ENCODE results near the gene NOSTRIN.
"Not testable (repeated sequence)": the region's sequence is repeated elsewhere in the genome, so short reads cannot be mapped to it uniquely, and the experiment has no call there.

Gene NOSTRIN, protein sequence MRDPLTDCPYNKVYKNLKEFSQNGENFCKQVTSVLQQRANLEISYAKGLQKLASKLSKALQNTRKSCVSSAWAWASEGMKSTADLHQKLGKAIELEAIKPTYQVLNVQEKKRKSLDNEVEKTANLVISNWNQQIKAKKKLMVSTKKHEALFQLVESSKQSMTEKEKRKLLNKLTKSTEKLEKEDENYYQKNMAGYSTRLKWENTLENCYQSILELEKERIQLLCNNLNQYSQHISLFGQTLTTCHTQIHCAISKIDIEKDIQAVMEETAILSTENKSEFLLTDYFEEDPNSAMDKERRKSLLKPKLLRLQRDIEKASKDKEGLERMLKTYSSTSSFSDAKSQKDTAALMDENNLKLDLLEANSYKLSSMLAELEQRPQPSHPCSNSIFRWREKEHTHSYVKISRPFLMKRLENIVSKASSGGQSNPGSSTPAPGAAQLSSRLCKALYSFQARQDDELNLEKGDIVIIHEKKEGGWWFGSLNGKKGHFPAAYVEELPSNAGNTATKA

DNA sequence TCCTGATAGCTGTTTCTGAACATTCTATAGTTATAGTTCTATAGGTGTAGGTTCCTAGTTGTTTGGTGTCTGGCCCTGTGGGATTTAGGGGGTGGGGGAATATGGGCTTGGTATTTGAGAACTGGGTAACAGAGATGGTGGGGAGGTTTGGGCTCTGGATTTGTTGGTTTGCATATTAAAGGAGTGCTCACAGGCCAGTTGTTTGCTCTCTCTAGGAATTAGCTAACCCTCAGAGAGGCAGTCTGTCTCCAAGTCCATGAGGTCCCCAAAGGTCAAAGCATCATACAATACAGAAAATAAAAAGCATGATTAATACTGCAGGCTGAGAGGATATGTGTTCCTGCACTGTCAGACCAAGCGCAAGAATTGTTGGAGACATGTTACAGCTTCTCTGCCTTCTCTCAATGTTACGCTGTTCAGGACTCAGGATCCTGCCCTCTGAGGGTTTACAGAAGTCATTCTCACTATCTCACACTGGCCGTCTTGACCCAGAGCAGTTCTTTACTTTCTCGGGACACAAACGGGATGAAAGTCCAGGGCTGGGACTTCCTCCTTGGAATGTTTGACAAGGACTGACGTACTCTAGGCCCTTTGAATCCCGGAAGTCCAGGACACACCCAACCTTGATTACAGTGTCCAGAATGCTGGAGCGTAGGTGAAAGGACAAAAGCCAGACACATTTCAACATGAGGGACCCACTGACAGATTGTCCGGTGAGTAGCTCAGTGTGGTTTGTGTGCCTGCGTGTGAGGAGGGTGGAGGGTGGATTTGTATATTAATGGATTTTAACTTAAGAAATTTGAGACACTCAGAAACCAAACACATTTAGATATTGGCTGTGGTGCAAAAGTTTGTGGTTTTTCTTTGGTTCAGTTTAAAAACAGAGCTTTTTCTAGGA is at the start of gene NOSTRIN:
Gene NOSTRIN (plus strand): TSS at position 677 of the 898 bp plus-strand sequence. CDS start 10 bp downstream, at position 687.
- DNase-seq (ENCODE audit: low read depth): no peak

DNA sequence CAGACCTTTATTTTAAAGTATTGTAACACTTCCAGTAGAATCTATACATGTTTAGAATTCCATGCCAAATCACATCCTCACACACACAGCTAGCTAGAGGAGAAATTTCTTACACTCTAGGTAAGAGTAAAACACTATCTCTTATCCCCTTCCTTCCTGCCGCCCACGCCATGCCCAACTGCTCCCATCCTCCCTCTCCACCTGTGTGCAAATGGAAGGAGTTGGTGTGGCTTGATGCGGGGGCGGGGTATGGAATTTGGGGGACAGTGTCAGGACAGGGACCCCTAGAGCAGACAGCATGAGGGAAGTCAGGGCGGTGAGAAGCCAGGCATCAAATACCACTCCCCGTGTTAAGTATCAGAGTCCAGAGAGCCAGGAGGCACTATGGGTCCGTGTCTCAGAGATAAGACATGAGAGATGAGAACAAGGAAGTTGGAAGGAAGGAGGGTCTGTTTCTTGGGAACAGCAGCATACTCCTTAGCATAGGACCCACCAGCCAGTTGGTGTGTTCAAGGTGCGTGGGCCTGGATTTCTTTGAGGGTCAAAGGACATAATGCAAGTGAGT is 48.6 kb upstream of the NOSTRIN start:
- no peak for DNase-seq (ENCODE audit: low read depth)

DNA sequence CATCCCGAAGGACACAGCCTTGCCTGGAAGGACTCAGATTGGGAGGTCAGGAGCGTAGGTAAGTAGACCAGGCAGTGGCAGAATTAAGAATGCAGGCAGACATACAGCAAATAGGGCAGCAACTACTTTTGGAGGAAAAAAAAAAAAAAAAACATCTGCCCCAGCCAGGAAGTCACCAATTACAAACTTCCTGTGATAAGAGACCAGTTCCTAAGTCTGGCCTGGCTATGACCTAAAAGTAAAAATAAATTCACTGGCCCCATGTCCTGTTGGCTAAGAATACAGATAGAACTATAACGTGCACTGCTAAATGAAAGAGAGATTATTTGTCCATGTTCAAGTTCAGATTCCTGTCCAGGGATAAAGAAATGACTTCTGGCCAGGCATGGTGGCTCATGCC is 45.2 kb upstream of the NOSTRIN start:
- DNase-seq (ENCODE audit: low read depth): no peak

DNA sequence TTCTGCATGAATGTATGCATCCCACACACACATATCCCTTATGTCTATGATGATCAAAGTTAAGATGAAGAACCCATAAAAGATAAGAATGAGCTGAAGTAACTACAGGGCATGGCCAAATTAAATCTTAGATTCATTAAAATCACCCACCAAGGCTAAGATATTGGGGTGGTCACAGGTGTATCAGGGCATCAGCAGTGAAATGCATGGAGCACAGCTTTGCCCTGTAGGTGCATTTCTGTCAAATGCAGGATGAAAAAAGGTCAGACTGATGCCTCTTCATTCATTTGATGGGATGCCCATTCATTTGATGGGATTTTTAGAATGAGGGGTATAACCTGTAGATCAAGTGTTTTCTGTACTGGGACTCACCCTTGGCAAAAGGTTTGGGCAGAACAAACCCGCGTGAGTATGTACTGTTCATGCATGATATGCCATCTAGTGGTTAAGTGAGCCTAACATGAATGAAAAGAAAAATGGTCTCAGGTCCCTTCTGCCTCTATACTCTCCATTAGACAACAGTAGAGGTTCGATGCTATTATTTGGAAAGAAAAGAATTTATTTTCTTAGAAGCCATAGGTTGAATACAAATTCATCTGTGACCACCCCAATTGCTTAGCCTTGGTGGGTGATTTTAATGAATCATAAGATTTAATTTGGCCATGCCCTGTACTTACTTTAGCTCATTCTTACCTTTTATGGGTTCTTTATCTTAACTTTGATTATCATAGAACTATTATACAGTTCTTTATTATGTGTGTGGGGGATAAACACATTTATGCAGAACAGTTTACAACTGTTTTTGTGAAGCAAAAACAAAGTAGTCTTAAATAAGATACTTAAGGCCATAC is 43.2 kb upstream of the NOSTRIN start:
- DNase-seq (ENCODE audit: low read depth): no peak

DNA sequence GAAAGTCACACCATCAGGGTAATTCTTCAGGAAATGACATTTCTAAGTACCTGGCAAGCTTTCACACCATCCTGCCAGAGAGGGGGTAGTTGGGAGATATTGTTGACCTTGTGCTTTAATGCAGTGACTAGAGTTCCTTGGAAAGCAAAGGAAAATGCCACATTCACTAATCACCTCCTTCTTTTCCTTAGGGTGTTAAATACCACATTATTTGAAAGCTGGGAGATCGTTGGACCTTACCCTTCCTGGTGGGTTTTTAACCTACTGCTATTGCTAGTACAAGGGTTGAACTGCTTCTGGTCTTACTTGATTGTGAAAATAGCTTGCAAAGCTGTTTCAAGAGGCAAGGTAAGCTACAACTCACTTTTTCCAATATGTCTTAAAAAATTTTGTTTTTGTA is 37.0 kb upstream of the NOSTRIN start:
- DNase-seq (ENCODE audit: low read depth): no peak

DNA sequence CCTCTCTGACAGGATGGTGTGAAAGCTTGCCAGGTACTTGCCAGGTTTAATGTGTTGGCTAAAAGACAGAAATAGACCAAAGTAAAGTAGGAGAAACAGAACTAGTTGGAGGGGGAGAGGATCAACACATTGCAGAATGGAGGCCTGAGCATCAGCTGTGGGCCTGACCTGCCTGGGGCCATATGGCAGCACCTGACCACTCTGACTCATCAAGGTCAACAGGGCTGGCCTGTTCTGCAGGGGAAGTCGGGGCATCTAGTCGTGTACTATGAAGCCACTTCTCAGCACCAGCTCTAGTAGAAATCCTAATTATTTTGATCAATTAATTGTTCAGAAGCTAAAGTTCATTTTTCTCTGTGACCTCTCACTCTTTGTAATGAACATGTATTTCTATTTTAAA is 35.8 kb upstream of the NOSTRIN start:
- no peak for DNase-seq (ENCODE audit: low read depth)

DNA sequence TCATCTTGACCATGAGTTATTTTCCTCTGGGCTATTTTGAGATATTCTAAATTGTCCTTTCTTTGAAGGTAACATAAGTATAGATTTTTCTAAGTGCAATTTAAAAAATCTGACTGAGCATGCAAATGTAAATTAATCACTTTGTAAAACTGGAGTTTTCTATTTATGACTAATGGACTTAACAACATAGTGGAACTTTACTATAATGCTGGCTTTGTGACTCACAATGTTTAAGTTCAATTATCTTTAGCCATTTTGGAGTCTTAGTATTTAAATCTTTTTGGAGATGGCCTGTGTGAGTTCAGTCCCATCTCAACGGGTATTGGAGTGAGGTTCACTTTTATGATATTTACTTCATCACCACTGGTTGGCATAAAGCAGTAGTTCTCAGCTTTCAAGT is 35.2 kb upstream of the NOSTRIN start:
- DNase-seq (ENCODE audit: low read depth): no peak

DNA sequence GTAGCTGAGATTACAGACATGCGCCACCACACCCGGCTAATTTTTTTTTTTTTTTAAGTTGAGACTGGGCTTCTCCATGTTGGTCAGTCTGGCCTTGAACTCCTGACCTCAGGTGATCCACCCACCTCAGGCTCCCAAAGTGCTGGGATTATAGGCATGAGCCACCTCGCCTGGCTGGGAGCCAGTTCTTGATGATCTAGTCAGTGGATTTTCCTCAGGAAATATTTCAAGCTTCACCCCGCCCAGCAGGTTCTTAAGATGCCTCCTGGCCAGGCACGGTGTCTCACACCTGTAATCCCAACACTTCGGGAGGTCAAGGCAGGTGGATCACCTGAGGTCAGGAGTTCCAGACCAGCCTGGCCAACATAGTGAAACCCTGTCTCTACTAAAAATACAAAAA is 34.1 kb upstream of the NOSTRIN start:
- DNase-seq (ENCODE audit: low read depth): not testable (repeated sequence)

DNA sequence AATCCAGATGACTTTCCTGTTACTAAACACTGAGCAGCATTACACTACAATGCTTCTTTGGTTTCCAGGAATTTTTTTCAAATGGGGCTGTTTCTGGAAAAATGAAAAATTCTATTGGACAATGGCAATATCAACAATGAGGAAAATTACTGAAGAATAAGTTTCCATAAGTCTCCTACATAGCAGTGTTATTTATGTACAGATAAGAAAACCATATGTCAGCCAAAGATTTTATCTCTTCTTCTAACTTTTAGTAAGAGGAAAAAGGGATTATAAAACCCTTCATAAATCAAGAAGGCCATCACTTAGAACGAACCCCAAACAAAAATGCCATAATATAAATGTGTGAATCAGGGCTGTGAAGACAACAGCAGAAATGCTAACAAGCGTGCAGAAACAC is 31.6 kb upstream of the NOSTRIN start:
- no peak for DNase-seq (ENCODE audit: low read depth)

DNA sequence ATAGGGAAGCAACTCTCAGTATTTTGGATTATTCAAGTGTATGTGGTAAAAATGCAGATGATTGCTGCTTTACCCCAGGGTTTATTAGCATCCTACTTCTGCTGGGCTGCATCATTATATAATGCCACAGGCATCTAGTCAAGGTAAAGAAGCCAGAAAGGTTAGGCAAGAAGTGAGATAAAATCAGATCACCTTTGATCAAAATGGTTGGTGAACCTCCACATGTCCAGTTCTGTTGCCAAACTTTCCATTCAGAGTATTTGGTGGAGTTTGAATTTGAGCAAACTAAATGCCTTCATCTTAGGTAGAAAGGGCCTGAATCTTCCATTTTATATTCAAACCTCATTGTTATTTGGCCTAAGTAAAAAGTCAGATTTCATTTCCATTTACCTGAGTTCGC is 29.7 kb upstream of the NOSTRIN start:
- no peak for DNase-seq (ENCODE audit: low read depth)

DNA sequence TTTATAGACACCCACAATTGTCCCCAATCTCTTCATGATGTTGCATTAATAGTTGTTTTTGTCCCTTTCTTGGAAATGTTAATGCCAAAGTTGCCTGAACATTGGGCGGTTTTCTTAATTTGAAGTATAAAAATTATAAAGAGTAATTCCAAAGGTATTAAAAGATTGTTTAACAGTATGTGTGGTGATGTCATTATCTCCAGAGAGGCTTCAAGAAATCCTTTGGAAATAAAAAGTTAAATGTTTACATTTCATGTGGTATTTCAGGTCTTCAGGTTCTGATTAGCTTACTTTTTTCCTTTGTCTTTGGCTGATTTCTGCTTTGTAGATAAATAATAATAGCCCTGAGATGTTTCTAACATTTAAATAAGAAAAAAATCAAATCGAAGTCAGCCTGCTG is 29.3 kb upstream of the NOSTRIN start:
- no peak for DNase-seq (ENCODE audit: low read depth)

DNA sequence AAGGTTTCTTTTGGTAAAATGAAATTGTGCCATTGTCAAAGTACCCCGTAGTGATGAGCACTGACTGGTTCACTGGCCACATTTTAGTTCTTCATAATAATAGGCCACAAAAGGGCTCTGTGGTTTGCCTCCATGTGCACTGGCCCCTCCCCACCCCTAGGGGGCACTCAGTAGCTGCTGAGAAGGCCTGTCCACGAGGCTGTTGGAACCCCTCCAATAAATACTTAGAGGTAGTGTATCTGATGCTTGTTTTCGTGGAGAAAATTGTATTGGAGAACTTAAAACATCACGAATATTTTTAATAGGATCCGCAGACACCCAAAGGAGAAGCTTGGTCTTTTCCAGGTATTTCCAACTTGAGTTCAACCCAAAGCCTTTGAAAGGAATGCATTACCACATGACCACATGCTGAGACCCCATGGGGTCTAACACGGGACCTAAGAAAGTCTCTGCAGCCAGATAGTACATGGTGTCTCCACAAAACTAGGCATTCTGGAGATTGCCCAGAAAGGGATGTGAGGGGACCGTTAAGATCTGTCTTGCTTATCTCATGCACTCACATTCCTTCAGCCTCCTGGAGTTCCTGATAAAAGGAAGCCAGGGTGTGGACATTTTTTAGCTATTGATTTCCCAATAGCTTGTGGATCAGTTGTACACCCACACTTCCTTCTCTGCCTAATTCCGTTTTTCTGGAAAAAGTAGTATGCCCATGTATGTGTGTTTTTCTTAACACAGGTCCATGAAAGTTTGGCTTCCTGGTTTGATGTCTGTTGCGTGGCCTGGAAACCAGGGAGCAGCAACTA is 28.5 kb upstream of the NOSTRIN start:
- DNase-seq (ENCODE audit: low read depth): no peak

DNA sequence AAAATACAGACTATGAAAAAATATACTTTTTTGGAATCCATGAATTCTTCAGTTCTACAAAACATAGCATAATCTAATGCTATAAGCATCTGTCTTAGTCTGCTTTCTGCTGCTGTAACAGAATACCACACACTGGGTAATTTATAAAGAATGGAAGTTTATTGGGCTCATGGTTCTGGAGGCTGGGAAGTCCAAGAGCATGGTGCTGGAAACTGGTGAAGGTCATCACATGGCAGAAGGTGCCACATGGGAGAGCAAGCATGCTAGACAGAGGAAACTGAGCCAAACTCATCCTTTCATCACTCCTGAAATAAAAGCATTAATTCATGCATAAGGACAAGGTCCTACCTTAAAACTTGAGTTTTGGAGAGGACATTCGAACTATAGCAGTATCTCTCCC is 26.6 kb upstream of the NOSTRIN start:
- DNase-seq (ENCODE audit: low read depth): no peak

DNA sequence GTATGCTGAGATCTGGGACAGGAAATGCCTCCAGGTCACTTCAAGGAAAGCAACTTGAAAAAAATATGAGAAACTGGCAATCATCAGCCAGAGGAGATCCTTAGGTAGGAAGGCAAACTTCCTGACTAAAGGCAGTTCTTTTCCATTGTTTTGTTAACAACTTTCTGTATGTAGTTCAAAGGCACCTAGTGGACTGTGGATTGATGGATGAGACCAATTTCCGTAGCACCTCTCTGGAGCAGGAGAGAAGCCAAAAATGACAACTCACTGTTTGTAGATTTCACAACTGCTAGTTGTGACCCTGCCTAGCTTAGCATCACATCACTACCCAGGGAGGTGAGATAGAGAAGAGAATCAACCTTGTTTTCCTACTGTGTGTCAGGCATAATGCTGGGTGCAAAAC is 21.8 kb upstream of the NOSTRIN start:
- DNase-seq (ENCODE audit: low read depth): no peak

DNA sequence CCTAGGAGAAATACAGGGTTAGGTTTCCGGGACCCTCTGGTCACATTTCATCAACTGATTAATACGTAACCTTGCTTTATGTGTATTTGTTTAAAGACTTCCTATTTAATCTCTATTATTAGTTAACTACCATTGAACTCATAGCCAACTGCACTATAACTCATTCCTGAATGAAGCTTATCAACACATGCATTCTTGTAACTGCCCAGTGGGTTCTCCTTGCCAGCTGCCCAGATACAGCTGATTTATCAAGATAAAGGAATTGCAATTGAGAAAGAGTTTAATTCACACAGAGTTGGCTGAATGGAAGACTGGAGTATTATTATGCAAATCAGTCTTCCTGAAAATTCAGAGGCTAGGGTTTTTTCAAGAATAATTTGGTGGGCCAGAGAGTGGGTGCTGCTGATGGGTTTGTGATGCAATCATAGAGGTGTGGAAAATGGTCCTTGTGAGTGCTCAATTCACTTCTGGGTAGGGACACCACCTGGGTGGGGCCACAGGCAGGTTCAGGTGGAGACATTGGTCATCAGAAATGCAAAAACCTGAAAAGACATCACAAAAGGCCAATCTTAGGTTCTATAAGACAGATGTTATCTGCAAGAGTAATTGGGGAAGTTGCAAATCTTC is 21.1 kb upstream of the NOSTRIN start:
- no peak for DNase-seq (ENCODE audit: low read depth)

DNA sequence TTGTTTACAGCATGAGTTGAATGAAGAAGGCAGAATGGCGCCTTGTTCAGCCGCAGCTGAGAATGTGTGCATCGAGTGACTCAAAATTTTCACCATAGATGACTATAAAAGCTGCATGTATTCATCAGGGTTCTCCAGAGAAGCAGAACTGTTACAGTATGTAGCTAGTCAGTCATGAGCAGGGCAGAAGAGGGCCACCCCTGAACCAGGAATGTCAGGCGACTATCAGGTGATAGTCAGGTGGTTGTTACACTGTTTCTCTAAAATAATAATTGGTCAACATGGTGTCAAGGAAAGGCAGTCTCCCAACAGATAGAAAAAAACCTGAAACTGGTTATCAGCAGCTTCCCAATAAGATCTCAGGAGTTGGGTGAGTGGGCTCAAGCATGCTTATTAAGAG is 20.2 kb upstream of the NOSTRIN start:
- no peak for DNase-seq (ENCODE audit: low read depth)

DNA sequence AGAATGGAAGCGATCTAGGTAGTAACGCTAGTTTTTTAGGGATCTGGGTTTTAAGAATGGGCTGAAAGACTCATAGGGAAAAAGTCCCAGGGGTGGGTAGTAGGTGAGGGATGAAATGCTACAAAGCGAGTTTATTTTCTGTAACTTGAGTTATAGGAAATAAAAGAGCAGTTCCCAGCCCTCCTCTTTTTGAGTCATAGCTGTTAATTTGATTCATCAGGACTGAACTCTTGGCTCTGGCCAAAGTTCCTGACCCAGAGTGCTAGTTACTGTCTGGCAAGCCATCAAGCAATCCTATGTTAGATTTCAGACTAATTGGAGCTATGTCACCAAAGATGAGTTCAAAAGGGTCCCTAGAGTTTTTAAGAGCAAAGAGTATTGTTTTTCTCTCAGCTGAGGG is 17.4 kb upstream of the NOSTRIN start:
- no peak for DNase-seq (ENCODE audit: low read depth)

DNA sequence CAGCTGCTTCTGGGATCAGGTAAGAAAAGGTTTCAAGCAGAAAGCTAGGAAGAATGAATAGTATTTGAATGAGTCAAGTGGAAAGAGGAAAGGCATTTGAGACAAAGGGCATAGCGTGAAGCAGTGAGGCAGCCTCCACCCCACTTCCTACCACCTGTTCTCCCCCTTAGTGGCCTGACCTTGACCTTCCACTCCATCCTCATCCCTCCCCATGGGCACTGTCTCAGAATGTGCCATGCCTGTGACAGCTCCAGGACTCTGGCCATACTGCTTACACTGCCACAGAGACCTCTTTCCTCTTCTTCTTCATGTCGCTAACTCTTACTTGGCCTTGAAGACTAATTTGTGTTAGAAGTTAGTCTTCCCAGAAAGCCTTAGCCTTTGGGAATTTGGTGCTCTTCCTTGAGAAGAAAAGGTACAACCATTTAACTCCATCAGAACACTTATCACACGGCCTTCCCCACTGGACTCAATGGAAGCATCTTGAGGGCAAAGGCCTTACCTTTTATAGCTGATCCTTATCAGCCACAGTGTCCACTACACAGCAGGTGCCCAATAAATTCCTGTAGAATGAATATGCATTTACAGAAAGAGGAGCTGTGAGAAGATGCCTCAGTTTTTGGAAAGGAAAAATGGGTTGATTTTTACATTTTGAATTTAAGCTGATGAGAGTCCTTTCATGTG is 15.2 kb upstream of the NOSTRIN start:
- no peak for DNase-seq (ENCODE audit: low read depth)

DNA sequence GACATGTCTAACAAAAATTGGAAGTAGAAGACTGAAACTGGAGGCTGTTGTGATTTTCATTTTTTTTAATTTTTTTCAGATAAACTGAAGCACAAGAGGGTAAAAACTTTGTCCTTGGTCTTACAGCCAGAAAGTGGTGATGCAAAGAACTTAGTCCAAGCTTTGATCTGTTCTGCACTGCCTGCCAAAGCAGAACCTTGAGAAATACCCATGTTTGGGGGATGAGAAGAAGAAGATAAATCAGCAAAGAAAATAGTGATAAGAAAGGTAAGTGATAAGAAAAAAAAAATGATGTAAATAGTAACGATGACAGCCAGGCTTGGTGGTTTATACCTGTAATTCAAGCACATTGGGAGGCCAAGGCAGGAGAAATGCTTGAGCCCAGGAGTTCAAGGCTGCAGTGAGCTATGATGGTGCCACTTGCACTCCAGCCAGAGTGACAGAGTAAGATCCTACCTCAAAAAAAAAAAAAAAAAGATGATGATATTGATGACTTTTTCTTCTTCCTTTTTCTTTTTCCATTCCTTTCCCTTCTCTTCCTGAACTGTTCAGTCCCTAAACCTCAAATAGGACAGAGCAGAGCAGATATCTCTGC is 14.6 kb upstream of the NOSTRIN start:
- no peak for DNase-seq (ENCODE audit: low read depth)

All from GM04503 (cell line).